Measurements from ENCODE around the gene DNAH17. TPM values are rescaled to one million over a fixed set of nuclear protein-coding genes. Genes with fewer than 3 reads are reported as not detected.
A peak's percentile ranks its signal among the peaks of the same experiment; 100 is the strongest.

The DNAH17 gene
- total RNA-seq, 8 experiments from 2014 or later, result 0.27 to 1.9 (median 0.67) TPM

- Histone ChIP-seq H3K4me1 (replicated peaks in 1 of 2) (no peaks in the 10 kb centered on the region), H3K27ac (no peak overlapping the region), H3K4me3 (no peak overlapping the region)
- ATAC-seq (replicated peaks in 6 of 8), result no peak
- in situ Hi-C loops (cut with MboI; ENCODE audit: low pct_unique_long_range_greater_than_20kb in 2 of 9, low sequenced_read_pairs in 9 of 9, unreplicated experiment in 9 of 9), result no loop called here
- 39 to 100% (median 54%) methylated on average over 1 to 5 of the region's 5 CpGs for WGBS, 10 experiments
These were observed 128.7 kb downstream of the DNAH17 start for GRCh38 chr17:78448356-78448993.

GRCh38 chr17:78446833-78447232 is 130.4 kb downstream of the DNAH17 start:
- Histone ChIP-seq H3K27ac (no peak overlapping the region), H3K4me1 (replicated peaks in 1 of 2) (no peaks in the 10 kb centered on the region), H3K4me3 (no peak overlapping the region)
- WGBS, 10 experiments, result 75 to 100% (median 80%) methylated on average over 1 to 5 of the region's 7 CpGs; no CpG with 5 or more reads in 3 of the 10 experiments
- in situ Hi-C loops (cut with MboI; ENCODE audit: low pct_unique_long_range_greater_than_20kb in 2 of 9, low sequenced_read_pairs in 9 of 9, unreplicated experiment in 9 of 9), result no loop called here
- no peak for ATAC-seq (replicated peaks in 6 of 8)

DNA sequence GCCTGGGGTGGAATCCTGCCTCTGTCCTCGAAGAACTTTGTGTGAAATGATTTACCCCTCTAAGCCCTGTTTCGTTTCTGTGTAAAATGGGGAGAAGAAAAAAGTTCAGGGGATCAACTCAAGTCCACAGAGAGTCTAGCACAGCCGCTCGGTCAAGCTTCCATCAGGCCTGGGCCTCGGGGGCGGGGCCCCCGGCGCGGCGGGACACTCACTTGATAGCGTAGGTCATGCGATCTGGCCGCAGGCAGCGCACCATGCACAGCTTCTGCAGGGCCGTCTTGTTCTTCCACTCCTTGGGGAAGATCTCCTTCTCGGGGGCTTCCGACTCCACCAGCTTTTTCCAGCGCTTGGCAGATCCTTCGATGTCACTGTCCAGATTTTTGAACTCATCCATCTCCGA is 132.8 kb downstream of the DNAH17 start:
- Histone ChIP-seq H3K27ac (no peak overlapping the region), H3K4me1 (replicated peaks in 1 of 2) (no peaks in the 10 kb centered on the region), H3K4me3 (no peak overlapping the region)
- in situ Hi-C loops (cut with MboI; ENCODE audit: low pct_unique_long_range_greater_than_20kb in 2 of 9, low sequenced_read_pairs in 9 of 9, unreplicated experiment in 9 of 9), result no loop called here
- WGBS, 10 experiments, result 55 to 100% (median 81%) methylated on average over 1 to 17 of the region's 20 CpGs; no CpG with 5 or more reads in 3 of the 10 experiments
- ATAC-seq (replicated peaks in 6 of 8), result no peak

- no peak overlapping the region for H3K4me3 ChIP-seq
- ATAC-seq (replicated peaks in 6 of 8), result peak in 5 of 8 experiments; percentile 28 to 75 (median 43)
- H3K4me1 ChIP-seq (replicated peaks in 1 of 2), result no peaks in the 10 kb centered on the region
- in situ Hi-C loops (cut with MboI; ENCODE audit: low pct_unique_long_range_greater_than_20kb in 2 of 9, low sequenced_read_pairs in 9 of 9, unreplicated experiment in 9 of 9), result no loop called here
- 33 to 82% (median 47%) methylated on average over 1 to 10 of the region's 19 CpGs; no CpG with 5 or more reads in 4 of the 10 experiments for WGBS, 10 experiments
- H3K27ac ChIP-seq, result no peak overlapping the region
These were observed 134.5 kb downstream of the DNAH17 start for GRCh38 chr17:78442648-78443218.

GRCh38 chr17:78441271-78441971 is 135.8 kb downstream of the DNAH17 start:
- no peaks in the 10 kb centered on the region for H3K4me1 ChIP-seq (replicated peaks in 1 of 2)

DNA sequence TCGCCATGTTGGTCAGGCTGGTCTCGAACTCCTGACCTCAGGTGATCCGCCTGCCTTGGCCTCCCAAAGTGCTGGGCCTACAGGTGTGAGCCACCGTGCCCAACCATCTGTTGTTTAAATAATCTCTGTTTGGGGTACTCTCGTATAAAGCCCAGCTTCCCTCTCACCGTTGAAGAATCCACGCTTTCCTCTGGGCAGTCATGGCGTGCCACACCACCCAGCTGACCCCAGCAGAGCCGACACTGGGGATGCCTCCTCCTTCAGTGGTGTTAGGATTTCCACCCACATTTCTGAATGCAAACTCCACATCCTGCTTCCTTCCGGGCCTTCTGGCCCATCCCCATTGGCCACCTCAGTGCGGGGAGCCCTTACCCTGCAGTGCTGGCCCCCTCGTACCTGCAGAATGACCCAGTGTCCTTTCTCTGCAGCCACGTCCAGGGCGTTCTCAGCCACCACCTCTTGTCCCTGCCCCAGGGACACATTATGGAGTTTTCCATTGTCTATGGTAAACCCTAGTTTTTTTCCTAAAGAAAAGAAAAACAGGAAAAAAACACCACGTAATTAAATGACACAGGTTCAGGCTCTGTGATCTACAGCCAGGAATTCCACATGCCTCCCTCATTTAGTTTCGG is 138.4 kb downstream of the DNAH17 start:
- H3K4me3 ChIP-seq, result no peak overlapping the region
- WGBS, 10 experiments, result 80 to 95% (median 87%) methylated on average over 1 to 10 of the region's 16 CpGs; no CpG with 5 or more reads in 3 of the 10 experiments
- H3K4me1 ChIP-seq (replicated peaks in 1 of 2), result no peaks in the 10 kb centered on the region
- in situ Hi-C loops (cut with MboI; ENCODE audit: low pct_unique_long_range_greater_than_20kb in 2 of 9, low sequenced_read_pairs in 9 of 9, unreplicated experiment in 9 of 9), result no loop called here
- no peak for ATAC-seq (replicated peaks in 6 of 8)
- no peak overlapping the region for H3K27ac ChIP-seq

More at GRCh38 chr17:78441271-78441971, 135.8 kb downstream of the DNAH17 start:
- 15 to 92% (median 81%) methylated on average over 2 to 10 of the region's 12 CpGs; no CpG with 5 or more reads in 6 of the 10 experiments for WGBS, 10 experiments
- in situ Hi-C loops (cut with MboI; ENCODE audit: low pct_unique_long_range_greater_than_20kb in 2 of 9, low sequenced_read_pairs in 9 of 9, unreplicated experiment in 9 of 9), result no loop called here
- no peak overlapping the region for H3K27ac ChIP-seq
- H3K4me3 ChIP-seq, result no peak overlapping the region
- no peak for ATAC-seq (replicated peaks in 6 of 8)

DNA sequence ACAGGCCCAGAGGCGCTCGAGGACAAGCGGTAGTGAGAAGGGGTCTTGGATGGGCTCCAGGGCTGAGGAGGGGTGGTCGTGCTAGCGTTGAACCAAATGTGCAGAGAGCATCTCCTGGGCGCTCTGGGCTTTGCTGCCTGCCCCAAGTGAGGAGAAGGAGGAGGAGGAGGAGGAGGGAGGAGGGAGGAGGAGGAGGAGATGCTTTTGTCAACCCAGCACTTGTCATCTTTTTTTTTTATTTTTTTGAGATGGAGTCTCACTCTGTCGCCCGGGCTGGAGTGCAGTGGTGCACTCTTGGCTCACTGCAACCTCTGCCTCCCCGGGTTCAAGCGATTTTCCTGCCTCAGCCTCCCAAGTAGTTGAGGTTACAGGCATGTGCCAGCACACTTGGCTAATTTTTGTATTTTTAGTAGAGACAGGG is 138.9 kb downstream of the DNAH17 start:
- H3K4me3 ChIP-seq, result no peak overlapping the region
- no peak for ATAC-seq (replicated peaks in 6 of 8)
- WGBS, 10 experiments, result 40 to 100% (median 92%) methylated on average over 1 to 2 of the region's 10 CpGs; no CpG with 5 or more reads in 7 of the 10 experiments
- in situ Hi-C loops (cut with MboI; ENCODE audit: low pct_unique_long_range_greater_than_20kb in 2 of 9, low sequenced_read_pairs in 9 of 9, unreplicated experiment in 9 of 9), result no loop called here
- H3K4me1 ChIP-seq (replicated peaks in 1 of 2), result no peaks in the 10 kb centered on the region
- no peak overlapping the region for H3K27ac ChIP-seq

DNA sequence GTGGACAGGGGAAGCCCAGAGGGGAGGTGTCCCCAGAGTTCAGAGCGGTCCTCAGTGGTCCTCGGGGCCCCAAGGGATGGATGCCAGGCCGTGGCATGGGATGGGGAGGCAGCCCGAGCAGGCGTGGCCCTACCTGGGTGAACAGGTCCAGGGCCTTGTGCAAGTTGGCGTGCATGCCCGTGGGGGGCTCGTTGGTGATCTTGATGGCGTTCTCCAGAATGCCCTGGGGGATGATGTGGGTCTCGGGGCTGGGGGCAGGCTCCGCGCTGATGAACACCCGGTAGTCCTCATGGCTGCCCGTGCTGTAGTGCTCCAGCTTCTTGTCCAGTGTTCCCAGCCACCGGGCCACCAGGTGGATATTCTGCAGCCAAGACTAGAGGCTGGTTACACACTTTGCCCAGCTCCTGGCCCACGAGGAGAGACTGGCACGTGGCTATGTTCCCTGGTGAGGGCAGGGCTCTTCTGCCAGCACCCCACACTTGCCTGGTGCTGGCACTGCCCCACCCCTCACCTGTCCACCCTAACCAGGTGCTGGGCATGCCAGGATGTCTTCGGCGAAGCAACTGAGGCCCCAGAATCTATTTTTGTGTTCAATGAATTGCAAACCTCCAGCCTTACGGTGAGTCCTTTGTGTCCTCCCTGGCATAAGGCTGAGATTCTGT is 139.6 kb downstream of the DNAH17 start:
- Histone ChIP-seq H3K4me1 (replicated peaks in 1 of 2) (no peaks in the 10 kb centered on the region), H3K27ac (no peak overlapping the region), H3K4me3 (no peak overlapping the region)
- peak in 1 of 8 experiments; percentile 5 for ATAC-seq (replicated peaks in 6 of 8)
- 69 to 86% (median 83%) methylated on average over 2 to 14 of the region's 20 CpGs; no CpG with 5 or more reads in 5 of the 10 experiments for WGBS, 10 experiments
- in situ Hi-C loops (cut with MboI; ENCODE audit: low pct_unique_long_range_greater_than_20kb in 2 of 9, low sequenced_read_pairs in 9 of 9, unreplicated experiment in 9 of 9), result no loop called here

DNA sequence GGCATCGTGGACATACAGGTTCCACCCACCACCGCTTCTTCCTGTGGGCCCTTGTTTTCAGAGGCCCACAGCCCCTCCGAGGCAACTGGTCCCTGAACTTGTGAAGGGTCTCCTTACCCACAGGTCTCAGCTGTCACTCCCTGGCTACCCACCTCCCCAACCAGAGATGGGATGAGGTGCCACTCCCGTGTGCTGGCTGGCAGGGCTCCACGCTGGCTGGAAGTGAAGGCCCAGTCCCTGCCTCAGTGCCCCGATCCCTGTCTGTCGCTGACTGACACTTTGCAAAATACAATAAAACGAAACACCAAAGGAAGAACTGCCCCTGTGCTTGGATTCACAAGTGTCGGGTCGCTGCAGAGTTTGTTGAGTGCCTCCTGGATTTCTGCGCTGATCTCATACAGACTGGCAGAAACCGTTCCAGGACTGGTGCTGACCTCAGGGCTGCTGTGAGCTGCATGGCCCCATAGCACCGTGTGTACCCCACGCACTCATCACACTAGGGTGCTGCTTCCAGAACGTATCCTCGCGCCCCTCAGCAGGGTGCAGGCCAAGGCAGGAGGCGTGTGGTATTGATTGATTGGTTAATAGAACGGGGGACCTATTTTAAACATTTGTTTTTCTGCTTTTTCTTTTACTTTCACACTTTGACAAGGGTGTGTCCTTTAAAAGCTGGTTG is 141.7 kb downstream of the DNAH17 start:
- no peak for ATAC-seq (replicated peaks in 6 of 8)
- WGBS, 10 experiments, result 25 to 92% (median 81%) methylated on average over 2 to 13 of the region's 19 CpGs; no CpG with 5 or more reads in 2 of the 10 experiments

GRCh38 chr17:78434455-78435329 is 142.5 kb downstream of the DNAH17 start:
- 20 to 83% (median 57%) methylated on average over 1 to 7 of the region's 18 CpGs; no CpG with 5 or more reads in 4 of the 10 experiments for WGBS, 10 experiments
- Histone ChIP-seq H3K27ac (no peak overlapping the region), H3K4me1 (replicated peaks in 1 of 2) (no peaks in the 10 kb centered on the region), H3K4me3 (no peak overlapping the region)
- in situ Hi-C loops (cut with MboI; ENCODE audit: low pct_unique_long_range_greater_than_20kb in 2 of 9, low sequenced_read_pairs in 9 of 9, unreplicated experiment in 9 of 9), result no loop called here
- ATAC-seq (replicated peaks in 6 of 8), result peak in 5 of 8 experiments; percentile 9 to 21 (median 13)

More for the DNA sequence above, 141.7 kb downstream of the DNAH17 start:
- Histone ChIP-seq H3K4me3 (no peak overlapping the region), H3K4me1 (replicated peaks in 1 of 2) (no peaks in the 10 kb centered on the region), H3K27ac (no peak overlapping the region)
- in situ Hi-C loops (cut with MboI; ENCODE audit: low pct_unique_long_range_greater_than_20kb in 2 of 9, low sequenced_read_pairs in 9 of 9, unreplicated experiment in 9 of 9), result no loop called here

DNA sequence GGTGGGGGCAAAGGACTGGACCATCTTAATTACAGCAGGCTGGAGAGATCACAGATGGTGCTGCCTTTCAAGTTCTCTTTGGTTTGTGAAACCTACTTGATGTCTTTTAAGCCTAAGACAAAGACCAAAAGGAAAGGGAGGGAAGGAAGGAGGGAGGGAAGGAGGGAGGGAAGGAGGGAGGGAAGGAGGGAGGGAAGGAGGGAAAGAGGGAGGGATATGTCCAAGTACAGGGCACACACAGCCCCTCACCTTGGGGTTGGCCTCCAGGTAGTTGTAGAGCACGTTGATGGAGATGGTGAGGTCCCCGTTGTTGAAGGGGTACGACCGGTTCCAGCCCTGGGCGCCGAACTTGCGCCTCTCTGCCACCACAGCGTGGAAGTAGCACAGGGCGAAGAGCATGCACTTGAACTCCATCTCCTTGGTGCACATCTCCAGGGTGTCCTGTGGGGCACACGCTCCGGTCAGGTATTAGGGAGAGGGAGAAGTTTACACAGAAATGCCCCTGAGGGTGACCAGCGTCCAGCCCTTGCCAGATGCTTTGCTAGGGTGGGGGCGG is 143.3 kb downstream of the DNAH17 start:
- in situ Hi-C loops (cut with MboI; ENCODE audit: low pct_unique_long_range_greater_than_20kb in 2 of 9, low sequenced_read_pairs in 9 of 9, unreplicated experiment in 9 of 9), result no loop called here
- no peak overlapping the region for H3K27ac ChIP-seq
- H3K4me1 ChIP-seq (replicated peaks in 1 of 2), result no peaks in the 10 kb centered on the region
- no peak for ATAC-seq (replicated peaks in 6 of 8)
- H3K4me3 ChIP-seq, result no peak overlapping the region
- 93% methylated on average over 3 of the region's 13 CpGs; no CpG with 5 or more reads in 9 of the 10 experiments for WGBS, 10 experiments
